Parathyroid adenoma (tissue), 2 donors: ENCODE results near the gene LRRC7.

Experiments used
- H2AFZ ChIP-seq: fragments of 300-600 bp; sonication (generic); one replicate; pipeline ENCODE4 v1.7.0; 2017; ENCODE audit warnings: antibody characterized with exemption, mild to moderate bottlenecking
- H3K27ac ChIP-seq: fragments of 300-600 bp; sonication (generic); one replicate; pipeline ENCODE4 v1.7.0; 2017
- H3K27me3 ChIP-seq: fragments of 300-600 bp; sonication (generic); one replicate; pipeline ENCODE4 v1.7.0; 2017; ENCODE audit warnings: low read length; ENCODE audit not compliant: control insufficient read depth, insufficient read depth
- H3K36me3 ChIP-seq: fragments of 300-600 bp; sonication (generic); one replicate; pipeline ENCODE4 v1.7.0; 2017; ENCODE audit warnings: low read length; ENCODE audit not compliant: control insufficient read depth, insufficient read depth
- H3K4me1 ChIP-seq: fragments of 300-600 bp; sonication (generic); one replicate; pipeline ENCODE4 v1.7.0; 2017; ENCODE audit warnings: control low read depth
- H3K4me2 ChIP-seq: fragments of 300-600 bp; sonication (generic); one replicate; pipeline ENCODE4 v1.7.0; 2017; ENCODE audit warnings: low read length
- H3K4me3 ChIP-seq: fragments of 300-600 bp; sonication (generic); one replicate; pipeline ENCODE4 v1.7.0; 2017; ENCODE audit warnings: low read depth, low read length
- H3K79me2 ChIP-seq: fragments of 300-600 bp; sonication (generic); one replicate; pipeline ENCODE4 v1.7.0; 2017; ENCODE audit warnings: control low read depth
- H3K9ac ChIP-seq: fragments of 300-600 bp; sonication (generic); one replicate; pipeline ENCODE4 v1.7.0; 2017; ENCODE audit warnings: mild to moderate bottlenecking
- H3K9me3 ChIP-seq: fragments of 300-600 bp; sonication (generic); one replicate; pipeline ENCODE4 v1.7.0; 2017; ENCODE audit warnings: low read length; ENCODE audit not compliant: control insufficient read depth
- TF ChIP-seq, protein P1 (sequence below): fragments of 300-600 bp; sonication (generic); IDR thresholded peaks from one replicate; pipeline ENCODE4 v1.7.0; 2017; ENCODE audit warnings: antibody characterized with exemption, mild to moderate bottlenecking
- donor health status: primary hyperparathyroidism.

The LRRC7 gene

DNA sequence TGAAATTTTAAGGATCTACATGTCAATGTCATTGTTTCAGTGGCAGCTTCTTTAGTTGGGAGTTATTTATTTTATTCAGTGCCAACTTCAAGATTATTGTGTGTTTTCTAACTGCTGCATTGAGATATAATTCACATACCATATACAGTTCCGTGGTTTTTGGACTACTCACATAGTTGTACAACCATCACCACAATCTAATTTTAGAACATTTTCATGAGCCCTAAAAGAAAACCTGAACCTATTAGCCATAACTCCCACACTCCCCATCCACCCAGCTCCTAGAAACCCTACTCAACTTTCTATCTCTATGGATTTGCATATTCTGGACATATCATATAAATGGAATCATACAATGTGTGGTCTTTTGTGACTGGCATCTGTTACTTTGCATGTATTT is 417.7 kb downstream of the LRRC7 start:
- no peaks in the 10 kb centered on the region for H3K9me3 ChIP-seq
- no peaks in the 10 kb centered on the region for H3K36me3 ChIP-seq

DNA sequence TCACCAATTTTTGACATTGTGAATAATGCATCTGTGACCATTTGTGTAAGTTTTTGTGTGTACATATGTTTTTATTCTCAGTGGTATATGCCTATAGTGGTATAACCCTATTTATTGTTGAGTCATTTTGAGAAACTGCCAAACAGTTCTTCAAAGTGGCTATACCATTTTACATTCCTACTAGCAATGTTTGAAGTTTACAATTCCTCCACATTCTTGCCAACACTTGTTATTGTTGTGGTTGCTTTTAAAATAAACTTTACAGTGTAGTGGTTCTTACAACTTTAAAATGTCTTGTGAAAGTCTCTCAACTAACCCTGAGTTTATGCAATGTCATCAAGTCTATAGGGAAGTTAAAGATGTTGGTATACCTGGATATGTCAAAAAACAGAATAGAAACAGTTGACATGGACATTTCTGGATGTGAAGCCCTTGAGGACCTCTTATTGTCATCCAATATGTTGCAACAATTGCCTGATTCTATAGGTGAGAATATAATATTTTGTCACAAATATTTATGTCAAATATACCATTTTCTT is 418.2 kb downstream of the LRRC7 start:
- no peak overlapping the region for H2AFZ ChIP-seq
- no peak overlapping the region for H3K27ac ChIP-seq
- H3K79me2 ChIP-seq, result no peaks in the 10 kb centered on the region
- H3K27me3 ChIP-seq, result no peaks in the 10 kb centered on the region
- H3K4me2 ChIP-seq, result no peak overlapping the region
- no peaks in the 10 kb centered on the region for H3K4me1 ChIP-seq
- no peaks in the 10 kb centered on the region for H3K9me3 ChIP-seq
- no peak overlapping the region for H3K9ac ChIP-seq
- TF ChIP-seq, protein P1, sequence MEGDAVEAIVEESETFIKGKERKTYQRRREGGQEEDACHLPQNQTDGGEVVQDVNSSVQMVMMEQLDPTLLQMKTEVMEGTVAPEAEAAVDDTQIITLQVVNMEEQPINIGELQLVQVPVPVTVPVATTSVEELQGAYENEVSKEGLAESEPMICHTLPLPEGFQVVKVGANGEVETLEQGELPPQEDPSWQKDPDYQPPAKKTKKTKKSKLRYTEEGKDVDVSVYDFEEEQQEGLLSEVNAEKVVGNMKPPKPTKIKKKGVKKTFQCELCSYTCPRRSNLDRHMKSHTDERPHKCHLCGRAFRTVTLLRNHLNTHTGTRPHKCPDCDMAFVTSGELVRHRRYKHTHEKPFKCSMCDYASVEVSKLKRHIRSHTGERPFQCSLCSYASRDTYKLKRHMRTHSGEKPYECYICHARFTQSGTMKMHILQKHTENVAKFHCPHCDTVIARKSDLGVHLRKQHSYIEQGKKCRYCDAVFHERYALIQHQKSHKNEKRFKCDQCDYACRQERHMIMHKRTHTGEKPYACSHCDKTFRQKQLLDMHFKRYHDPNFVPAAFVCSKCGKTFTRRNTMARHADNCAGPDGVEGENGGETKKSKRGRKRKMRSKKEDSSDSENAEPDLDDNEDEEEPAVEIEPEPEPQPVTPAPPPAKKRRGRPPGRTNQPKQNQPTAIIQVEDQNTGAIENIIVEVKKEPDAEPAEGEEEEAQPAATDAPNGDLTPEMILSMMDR, result no peak
- H3K36me3 ChIP-seq, result no peaks in the 10 kb centered on the region
- H3K4me3 ChIP-seq, result no peak overlapping the region

More for the DNA sequence above, 417.7 kb downstream of the LRRC7 start:
- Histone ChIP-seq H3K27me3 (no peaks in the 10 kb centered on the region), H3K4me3 (no peak overlapping the region), H3K9ac (no peak overlapping the region), H3K27ac (no peak overlapping the region), H2AFZ (no peak overlapping the region), H3K79me2 (no peaks in the 10 kb centered on the region), H3K4me1 (no peaks in the 10 kb centered on the region), H3K4me2 (no peak overlapping the region)
- TF ChIP-seq, protein P1, result no peak

DNA sequence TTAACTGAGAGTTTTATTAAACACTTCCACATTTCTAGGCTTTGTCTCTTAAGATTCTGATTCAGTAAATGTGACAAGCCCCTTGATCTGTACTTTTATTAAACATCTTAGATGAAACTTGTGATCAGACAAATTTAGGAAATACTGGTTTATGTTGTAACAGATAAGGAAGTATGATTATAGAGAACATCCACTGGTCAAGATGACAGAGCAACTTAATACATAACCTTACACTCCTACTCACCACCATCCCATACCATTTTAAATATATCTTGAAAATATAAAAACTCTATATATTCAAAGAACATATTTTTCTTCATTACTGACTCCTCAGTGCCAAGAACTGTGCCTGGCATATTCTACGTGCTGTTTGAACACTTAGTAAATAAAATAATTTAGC is 420.2 kb downstream of the LRRC7 start:
- Histone ChIP-seq H3K36me3 (no peaks in the 10 kb centered on the region), H3K9ac (no peak overlapping the region), H3K9me3 (no peaks in the 10 kb centered on the region), H3K27ac (no peak overlapping the region), H3K27me3 (no peaks in the 10 kb centered on the region), H2AFZ (no peak overlapping the region), H3K79me2 (no peaks in the 10 kb centered on the region), H3K4me1 (no peaks in the 10 kb centered on the region), H3K4me3 (no peak overlapping the region), H3K4me2 (no peak overlapping the region)
- TF ChIP-seq, protein P1, result no peak

DNA sequence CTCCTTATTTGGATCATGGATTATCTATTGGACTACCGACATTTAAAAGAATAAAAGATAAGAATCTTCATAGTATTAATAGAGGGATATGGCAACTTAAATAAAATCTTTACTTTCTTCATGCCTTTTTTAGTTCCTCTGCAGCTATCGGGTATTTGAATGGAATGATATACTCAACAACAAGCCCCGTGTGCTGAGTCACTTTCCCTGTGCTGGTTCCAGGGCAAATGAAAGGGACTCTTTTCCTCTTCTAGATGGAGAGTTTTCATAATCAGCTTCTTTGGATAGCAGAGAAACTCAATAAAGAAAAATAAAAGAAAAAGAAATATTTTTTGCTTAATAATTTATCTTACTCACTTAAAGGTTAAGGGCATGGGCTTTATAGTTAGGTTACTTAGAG is 423.9 kb downstream of the LRRC7 start:
- no peak overlapping the region for H3K4me3 ChIP-seq
- TF ChIP-seq, protein P1, result no peak
- H3K79me2 ChIP-seq, result no peaks in the 10 kb centered on the region
- H2AFZ ChIP-seq, result no peak overlapping the region
- H3K9me3 ChIP-seq, result no peaks in the 10 kb centered on the region
- no peak overlapping the region for H3K27ac ChIP-seq
- H3K4me1 ChIP-seq, result no peaks in the 10 kb centered on the region
- H3K4me2 ChIP-seq, result no peak overlapping the region
- no peaks in the 10 kb centered on the region for H3K27me3 ChIP-seq
- H3K9ac ChIP-seq, result no peak overlapping the region
- no peaks in the 10 kb centered on the region for H3K36me3 ChIP-seq

DNA sequence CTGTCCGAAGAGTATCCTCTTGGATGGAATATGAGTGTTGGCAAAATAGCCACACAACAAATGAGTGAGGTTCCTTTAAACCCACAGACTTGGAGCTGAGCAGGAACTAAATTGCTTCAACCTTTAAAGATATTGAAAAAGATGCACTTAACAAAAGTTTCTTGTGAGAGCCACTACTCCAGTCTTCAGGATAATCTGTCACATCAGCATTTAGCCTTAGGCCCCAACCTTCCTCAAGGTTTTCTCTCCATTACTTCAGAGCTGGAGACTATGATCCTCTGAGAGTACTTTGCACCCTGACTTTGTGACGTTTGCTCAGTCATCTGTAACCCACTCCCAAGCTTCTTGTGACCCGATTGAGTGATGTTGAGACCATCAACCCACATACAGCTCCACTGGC is 424.9 kb downstream of the LRRC7 start:
- TF ChIP-seq, protein P1, result no peak
- Histone ChIP-seq H3K9ac (no peak overlapping the region), H2AFZ (no peak overlapping the region), H3K4me3 (no peak overlapping the region), H3K36me3 (no peaks in the 10 kb centered on the region), H3K4me1 (no peaks in the 10 kb centered on the region), H3K4me2 (no peak overlapping the region), H3K79me2 (no peaks in the 10 kb centered on the region), H3K27ac (no peak overlapping the region), H3K9me3 (no peaks in the 10 kb centered on the region), H3K27me3 (no peaks in the 10 kb centered on the region)
